ENCODE data around the gene NLRP2B. TPM values are rescaled to one million over a fixed set of nuclear protein-coding genes. Genes with fewer than 3 reads are reported as not detected.

Gene NLRP2B
- total and polyA plus RNA-seq, 2 of the 4 experiments (the other 2 are of a cell fraction), result not detected

DNA sequence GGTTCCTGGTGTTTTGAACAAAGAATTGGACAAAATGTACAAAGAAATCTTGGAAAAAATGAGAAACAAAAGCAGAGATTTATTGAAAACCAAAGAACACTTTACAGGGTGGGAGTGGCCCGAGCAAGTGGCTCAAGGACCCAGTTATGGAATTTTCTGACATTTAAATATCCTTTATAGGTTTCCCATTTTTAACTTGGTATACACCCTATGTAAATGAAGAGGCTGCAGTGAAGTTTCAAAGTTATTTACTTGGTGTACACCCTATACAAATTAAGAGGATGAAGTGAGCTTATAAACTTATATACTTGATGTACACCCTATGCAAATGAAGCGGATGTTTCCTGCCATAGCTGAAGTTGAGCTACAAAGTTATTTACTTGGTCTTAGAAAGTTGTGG is 4.7 kb downstream of the NLRP2B start:
- H3K4me1 ChIP-seq (ENCODE audit: control insufficient read depth, insufficient read depth, low read length), result no peaks in the 10 kb centered on the region
- TF ChIP-seq, protein P1, sequence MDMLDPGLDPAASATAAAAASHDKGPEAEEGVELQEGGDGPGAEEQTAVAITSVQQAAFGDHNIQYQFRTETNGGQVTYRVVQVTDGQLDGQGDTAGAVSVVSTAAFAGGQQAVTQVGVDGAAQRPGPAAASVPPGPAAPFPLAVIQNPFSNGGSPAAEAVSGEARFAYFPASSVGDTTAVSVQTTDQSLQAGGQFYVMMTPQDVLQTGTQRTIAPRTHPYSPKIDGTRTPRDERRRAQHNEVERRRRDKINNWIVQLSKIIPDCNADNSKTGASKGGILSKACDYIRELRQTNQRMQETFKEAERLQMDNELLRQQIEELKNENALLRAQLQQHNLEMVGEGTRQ (IDR thresholded peaks at IDR 0.05; ENCODE audit: low read depth, low read length), result no peak
- no peak for TF ChIP-seq RCOR1 (IDR thresholded peaks at IDR 0.05; ENCODE audit: insufficient replicate concordance, low read length)

More for the DNA sequence above, 4.7 kb downstream of the NLRP2B start:
- Histone ChIP-seq H3K23ac (ENCODE audit: low read depth, low read length) (no peak overlapping the region), H3K27me3 (ENCODE audit: control insufficient read depth, insufficient read depth, low read length) (no peaks in the 10 kb centered on the region), H3K56ac (ENCODE audit: extremely low read depth, insufficient read depth, low read length) (no peak overlapping the region), H3K14ac (replicated peaks; ENCODE audit: low read depth, low read length) (no peak overlapping the region), H2BK5ac (ENCODE audit: low read depth, low read length, poor library complexity, severe bottlenecking) (no peak overlapping the region), H3K4ac (ENCODE audit: low read depth, low read length) (no peak overlapping the region), H2AFZ (replicated peaks; ENCODE audit: low read length, poor library complexity) (no peak overlapping the region), H4K20me1 (ENCODE audit: insufficient read depth, low read length) (no peaks in the 10 kb centered on the region), H2BK20ac (ENCODE audit: low read depth, low read length) (no peak overlapping the region), H4K91ac (ENCODE audit: insufficient read depth, low read depth, low read length) (no peak overlapping the region), H2AK9ac (replicated peaks; ENCODE audit: low read depth, low read length, poor library complexity) (no peak overlapping the region), H4K8ac (ENCODE audit: low read depth in 2 of 2, low read length in 2 of 2) (no peak overlapping the region), H3K4me3 (ENCODE audit: insufficient read depth, low read depth, low read length) (no peak overlapping the region), H4K5ac (ENCODE audit: low read depth, low read length) (no peak overlapping the region), H3K27ac (ENCODE audit: insufficient read depth, low read length) (no peak overlapping the region), H3K36me3 (ENCODE audit: control insufficient read depth, insufficient read depth, low read length) (no peaks in the 10 kb centered on the region), H2BK120ac (ENCODE audit: low read depth, low read length) (no peak overlapping the region), H3K9ac (ENCODE audit: low read depth, low read length) (no peak overlapping the region), H3K9me3 (ENCODE audit: control insufficient read depth, insufficient read depth, low read length) (peaks cover 5% of the 10 kb centered on the region), H3K9me1 (ENCODE audit: insufficient read depth, low read length) (no peaks in the 10 kb centered on the region), H2BK15ac (ENCODE audit: low read depth, low read length) (no peak overlapping the region), H3K79me1 (ENCODE audit: low read depth in 1 of 2, low read length in 2 of 2) (no peaks in the 10 kb centered on the region), H3K18ac (ENCODE audit: low read depth, low read length) (no peak overlapping the region), H2AK5ac (ENCODE audit: low read depth, low read length) (no peak overlapping the region), H3K4me2 (ENCODE audit: low read depth, low read length) (no peak overlapping the region)
- in situ Hi-C loops (cut with MboI; ENCODE audit: low sequenced_read_pairs), result no loop called here
- CTCF ChIA-PET, result no interaction called here
- no peak for ATAC-seq (ENCODE audit: low read depth)
- no peak for DNase-seq
- WGBS, 2 experiments (ENCODE audit: extremely low coverage in 2 of 2, insufficient read length in 1 of 2), result no CpG with 5 or more reads among the region's 2 CpGs
- POLR2A ChIA-PET (ENCODE audit: unreplicated experiment), result no interaction called here
- dilution Hi-C loops (cut with HindIII; ENCODE audit: low sequenced_read_pairs, unreplicated experiment), result no loop called here
- intact Hi-C loops (cut with micrococcal nuclease), result no loop called here
- BruUV-seq (replicated peaks), result no TSS peak
